PFSK-1 (cell line): ENCODE data around the gene LSMEM2.

Experiments
- POLR2AphosphoS5 ChIP-seq: IDR thresholded peaks from 2 replicates; pipeline ENCODE4 v1.6.1; 2012; ENCODE audit warnings: low read depth, mild to moderate bottlenecking, control low read depth, low read length, moderate library complexity
- REST ChIP-seq, 2 experiments: IDR thresholded peaks; 2 replicates each; pipeline versions ENCODE4 v1.6.1 to v1.8.0; 2011 to 2012; ENCODE audit warnings: low read depth in 2 of 2, low read length in 2 of 2, control low read depth in 1 of 2, inconsistent platforms in 1 of 2, mild to moderate bottlenecking in 1 of 2, moderate library complexity in 1 of 2; ENCODE audit not compliant: insufficient read depth in 1 of 2

GRCh38 chr3:50278880-50279224 lies at the start of gene LSMEM2:
- no peak for TF ChIP-seq REST (IDR thresholded peaks at IDR 0.05; ENCODE audit: insufficient read depth in 1 of 2, low read depth in 2 of 2, low read length in 2 of 2)
- no peak for TF ChIP-seq POLR2AphosphoS5
